GM23338 (cell line): ENCODE measurements around the gene GGPS1.

ENCODE experiments used
- POLR2AphosphoS5 ChIP-seq: IDR thresholded peaks from 2 replicates; pipeline ENCODE4 v1.6.1; 2016; ENCODE audit warnings: antibody characterized with exemption, low read depth
- TF ChIP-seq, protein P1 (sequence below): IDR thresholded peaks from one replicate; pipeline ENCODE4 v1.6.1; 2018; ENCODE audit warnings: antibody characterized with exemption; ENCODE audit not compliant: unreplicated experiment
- TF ChIP-seq, protein P2 (sequence below), 2 experiments: fragments of 200-600 bp in 1 of 2; sonication (generic) in 1 of 2; conservative IDR thresholded peaks; 2 replicates each; pipeline versions ENCODE4 v1.5.1 to v1.6.1; 2016 to 2017; ENCODE audit warnings: antibody characterized with exemption in 2 of 2, low read depth in 2 of 2, mild to moderate bottlenecking in 2 of 2, moderate library complexity in 1 of 2

DNA sequence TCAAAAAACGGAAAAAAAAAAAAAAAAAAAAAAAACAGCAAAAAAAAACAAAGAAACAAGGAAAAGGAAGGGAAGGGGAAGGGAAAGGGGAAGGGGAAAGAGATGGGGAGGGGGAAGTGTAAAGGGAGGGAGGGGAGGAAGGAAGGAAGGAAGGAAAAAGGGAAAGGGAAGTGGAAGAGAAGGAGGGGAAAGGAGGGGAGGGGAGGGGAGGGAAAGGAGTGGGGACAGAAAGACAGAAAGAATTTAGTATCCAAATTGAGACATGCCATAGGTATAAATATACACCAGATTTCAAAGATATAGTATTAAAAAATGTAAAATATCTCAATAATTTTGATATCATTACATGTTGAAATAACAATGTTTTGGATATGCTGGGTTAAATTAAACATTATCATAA lies 26.2 kb upstream of the GGPS1 start:
- TF ChIP-seq, protein P1, sequence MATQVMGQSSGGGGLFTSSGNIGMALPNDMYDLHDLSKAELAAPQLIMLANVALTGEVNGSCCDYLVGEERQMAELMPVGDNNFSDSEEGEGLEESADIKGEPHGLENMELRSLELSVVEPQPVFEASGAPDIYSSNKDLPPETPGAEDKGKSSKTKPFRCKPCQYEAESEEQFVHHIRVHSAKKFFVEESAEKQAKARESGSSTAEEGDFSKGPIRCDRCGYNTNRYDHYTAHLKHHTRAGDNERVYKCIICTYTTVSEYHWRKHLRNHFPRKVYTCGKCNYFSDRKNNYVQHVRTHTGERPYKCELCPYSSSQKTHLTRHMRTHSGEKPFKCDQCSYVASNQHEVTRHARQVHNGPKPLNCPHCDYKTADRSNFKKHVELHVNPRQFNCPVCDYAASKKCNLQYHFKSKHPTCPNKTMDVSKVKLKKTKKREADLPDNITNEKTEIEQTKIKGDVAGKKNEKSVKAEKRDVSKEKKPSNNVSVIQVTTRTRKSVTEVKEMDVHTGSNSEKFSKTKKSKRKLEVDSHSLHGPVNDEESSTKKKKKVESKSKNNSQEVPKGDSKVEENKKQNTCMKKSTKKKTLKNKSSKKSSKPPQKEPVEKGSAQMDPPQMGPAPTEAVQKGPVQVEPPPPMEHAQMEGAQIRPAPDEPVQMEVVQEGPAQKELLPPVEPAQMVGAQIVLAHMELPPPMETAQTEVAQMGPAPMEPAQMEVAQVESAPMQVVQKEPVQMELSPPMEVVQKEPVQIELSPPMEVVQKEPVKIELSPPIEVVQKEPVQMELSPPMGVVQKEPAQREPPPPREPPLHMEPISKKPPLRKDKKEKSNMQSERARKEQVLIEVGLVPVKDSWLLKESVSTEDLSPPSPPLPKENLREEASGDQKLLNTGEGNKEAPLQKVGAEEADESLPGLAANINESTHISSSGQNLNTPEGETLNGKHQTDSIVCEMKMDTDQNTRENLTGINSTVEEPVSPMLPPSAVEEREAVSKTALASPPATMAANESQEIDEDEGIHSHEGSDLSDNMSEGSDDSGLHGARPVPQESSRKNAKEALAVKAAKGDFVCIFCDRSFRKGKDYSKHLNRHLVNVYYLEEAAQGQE: no peak
- TF ChIP-seq, protein P2, sequence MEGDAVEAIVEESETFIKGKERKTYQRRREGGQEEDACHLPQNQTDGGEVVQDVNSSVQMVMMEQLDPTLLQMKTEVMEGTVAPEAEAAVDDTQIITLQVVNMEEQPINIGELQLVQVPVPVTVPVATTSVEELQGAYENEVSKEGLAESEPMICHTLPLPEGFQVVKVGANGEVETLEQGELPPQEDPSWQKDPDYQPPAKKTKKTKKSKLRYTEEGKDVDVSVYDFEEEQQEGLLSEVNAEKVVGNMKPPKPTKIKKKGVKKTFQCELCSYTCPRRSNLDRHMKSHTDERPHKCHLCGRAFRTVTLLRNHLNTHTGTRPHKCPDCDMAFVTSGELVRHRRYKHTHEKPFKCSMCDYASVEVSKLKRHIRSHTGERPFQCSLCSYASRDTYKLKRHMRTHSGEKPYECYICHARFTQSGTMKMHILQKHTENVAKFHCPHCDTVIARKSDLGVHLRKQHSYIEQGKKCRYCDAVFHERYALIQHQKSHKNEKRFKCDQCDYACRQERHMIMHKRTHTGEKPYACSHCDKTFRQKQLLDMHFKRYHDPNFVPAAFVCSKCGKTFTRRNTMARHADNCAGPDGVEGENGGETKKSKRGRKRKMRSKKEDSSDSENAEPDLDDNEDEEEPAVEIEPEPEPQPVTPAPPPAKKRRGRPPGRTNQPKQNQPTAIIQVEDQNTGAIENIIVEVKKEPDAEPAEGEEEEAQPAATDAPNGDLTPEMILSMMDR (conservative IDR thresholded peaks at IDR 0.05; ENCODE audit: low read depth in 2 of 2): no peak
- no peak for TF ChIP-seq POLR2AphosphoS5
